ENCODE results near the gene AOPEP. TPM values are rescaled to one million over a fixed set of nuclear protein-coding genes. Genes with fewer than 3 reads are reported as not detected.

The AOPEP gene
- total and polyA plus RNA-seq, 9 of the 15 experiments (the other 6 are each of a cell fraction or from before 2014, with no cell fraction given), result 4.5 to 19.3 (median 13.5) TPM

GRCh38 chr9:94833802-94834201 is 107.3 kb downstream of the AOPEP start (continued):
- TF ChIP-seq REST (IDR thresholded peaks at IDR 0.05; ENCODE audit: borderline replicate concordance), result no peak
- TF ChIP-seq REST (CRISPR knock-in tag; IDR thresholded peaks at IDR 0.05; ENCODE audit: low read depth), result no peak
- no peak for TF ChIP-seq KAT8 (IDR thresholded peaks at IDR 0.05; ENCODE audit: low read depth)
- no peak for TF ChIP-seq SREBF2 (CRISPR knock-in tag; IDR thresholded peaks at IDR 0.05)
- TF ChIP-seq PCBP2 (IDR thresholded peaks at IDR 0.05; ENCODE audit: low read depth, low read length, poor library complexity, severe bottlenecking), result no peak
- TF ChIP-seq SFPQ (IDR thresholded peaks at IDR 0.05; ENCODE audit: low read depth, low read length), result no peak

Data from K562 (cell line).